Spleen (tissue), 7 donors: ENCODE results near the gene SCAF11.

Experiments used
- CTCF ChIP-seq, 11 experiments: fragments of 200-600 bp in 7 of 11; fragments of 450-650 bp in 4 of 11; sonication (generic) in 4 of 11; IDR thresholded peaks in 8 of 11; conservative IDR thresholded peaks in 3 of 11; 1 replicate in 7 of 11; 2 replicates in 4 of 11; pipeline versions ENCODE4 v1.4.0 to v1.8.0; 2016 to 2021; ENCODE audit warnings: antibody characterized with exemption in 11 of 11, inconsistent platforms in 4 of 11, mild to moderate bottlenecking in 1 of 11
- POLR2A ChIP-seq, 3 donors: fragments of 450-650 bp; IDR thresholded peaks; one replicate each; pipeline ENCODE4 v1.5.1; 2017; ENCODE audit warnings: antibody characterized with exemption in 3 of 3, mild to moderate bottlenecking in 1 of 3
- POLR2AphosphoS5 ChIP-seq, 3 donors: sonication (generic); formaldehyde crosslinking; IDR thresholded peaks; one replicate each; pipeline ENCODE4 v1.5.1; 2017; ENCODE audit warnings: antibody characterized with exemption in 3 of 3
- donor health status: DM: no; HTN: no; CAD: no; lungs with moderate emphysema.
- donor health status: DM: no; HTN: no; CAD: no.
- donor health status: DM: no; HTN: no; CAD: no.

GRCh38 chr12:45970391-45970790 lies 20.0 kb downstream of the SCAF11 start:
- no peak for TF ChIP-seq CTCF (IDR thresholded peaks at IDR 0.05 in 8 of 11, conservative IDR thresholded peaks at IDR 0.05 in 3 of 11)
- TF ChIP-seq POLR2A (IDR thresholded peaks at IDR 0.05): no peak
- TF ChIP-seq POLR2AphosphoS5 (IDR thresholded peaks at IDR 0.05): no peak
